Psoas muscle (tissue), 8 donors: ENCODE measurements around the gene HSBP1L1. TPM values are rescaled to one million over a fixed set of nuclear protein-coding genes. Genes with fewer than 3 reads are reported as not detected.
"Not testable (repeated sequence)": the region's sequence is repeated elsewhere in the genome, so short reads cannot be mapped to it uniquely, and the experiment has no call there.

ENCODE experiments used
- ATAC-seq, 4 donors: fragments of 200-7000 bp; cut with Tn5 transposase; one replicate each; pipeline ENCODE4 v1.9.1; 2020; ENCODE audit warnings: moderate library complexity in 3 of 4, mild to moderate bottlenecking in 2 of 4
- DNase-seq, 2 donors: peaks; one replicate each; pipeline ENCODE4 v3.0.0-alpha.2; 2020
- H3K27ac ChIP-seq: fragments of 200-600 bp; one replicate; pipeline ENCODE4 v1.8.0; 2022
- H3K27me3 ChIP-seq, 3 donors: fragments of 200-600 bp in 1 of 3; one replicate each; pipeline versions ENCODE4 v1.6.1 to v1.8.0; 2013 to 2022; ENCODE audit warnings: low read length in 2 of 3, mild to moderate bottlenecking in 2 of 3, moderate library complexity in 1 of 3; ENCODE audit not compliant: insufficient read depth in 3 of 3
- H3K36me3 ChIP-seq, 2 donors: fragments of 200-600 bp in 1 of 2; one replicate each; pipeline versions ENCODE4 v1.6.1 to v1.8.0; 2013 to 2022; ENCODE audit warnings: low read depth in 1 of 2, mild to moderate bottlenecking in 1 of 2, moderate library complexity in 1 of 2; ENCODE audit not compliant: insufficient read depth in 1 of 2
- H3K4me1 ChIP-seq: fragments of 200-600 bp; one replicate; pipeline ENCODE4 v1.8.0; 2022
- H3K4me3 ChIP-seq: fragments of 200-600 bp; one replicate; pipeline ENCODE4 v1.8.0; 2022; ENCODE audit warnings: mild to moderate bottlenecking
- H3K9me3 ChIP-seq: fragments of 200-600 bp; one replicate; pipeline ENCODE4 v1.8.0; 2022
- CTCF ChIP-seq: fragments of 200-600 bp; IDR thresholded peaks from one replicate; pipeline ENCODE4 v1.8.0; 2022; ENCODE audit warnings: antibody characterized with exemption
- WGBS, 3 donors: extraction: QIAGEN DNeasy Blood & Tissue Kit; methylation state at CpG; one replicate each; pipeline versions ENCODE4 v1.1.6 to v1.1.7; 2013; 5-methylcytosine and 5-hydroxymethylcytosine counted together
- intact Hi-C, 2 donors: fragments of 100-400 bp; cut with DNase I; formaldehyde crosslinking; loops; one replicate each; pipeline versions ENCODE4 v1.11.0 to v1.14.2; 2022
- polyA plus RNA-seq, 3 donors: library from polyadenylated mRNA; stranded (reverse); fragments of 200-250 nt; gene quantifications; one replicate each; pipeline ENCODE4 v1.2.3, GENCODE V29; 2013
- total RNA-seq, 4 donors: library from RNA; stranded (reverse); fragmentation: NEBNext Ultra II Directional in 2 of 4; extraction: Animal tissue kit (Norgen Biotek cat#: 25700) in 2 of 4; gene quantifications; one replicate each; pipeline versions ENCODE4 v1.2.1 to v1.2.4, GENCODE V29; 2021 to 2023
- donor health status: healthy with polysubstance abuse.
- donor health status: DM: no; HTN: no; CAD: no; lungs with moderate emphysema.
- donor health status: Bipolar disorder and iron deficiency.
- donor health status: healthy.
- donor health status: DM: yes; HTN: yes; CAD: no.
- donor health status: DM: no; HTN: no; CAD: no.
- donor health status: DM: no; HTN: no; CAD: no.
- donor health status: DM: yes; HTN: yes; CAD: no.

Gene HSBP1L1
- total and polyA plus RNA-seq, 7 donors = 2.5 to 11.9 (median 8.7) TPM

GRCh38 chr18:80010551-80010906 is 46.1 kb downstream of the HSBP1L1 start:
- Histone ChIP-seq H3K27me3 (no peaks in the 10 kb centered on the region), H3K27ac (no peak overlapping the region), H3K4me1 (no peaks in the 10 kb centered on the region), H3K9me3 (peaks cover 46% of the 10 kb centered on the region), H3K36me3 (no peaks in the 10 kb centered on the region), H3K4me3 (no peak overlapping the region)
- intact Hi-C loops = no loop called here
- 66 to 88% (median 76%) methylated on average over 5 of the region's 5 CpGs for WGBS, 3 donors
- TF ChIP-seq CTCF = no peak
- DNase-seq (no peak), ATAC-seq (peak; percentile 13 to 41 (median 20))

GRCh38 chr18:80011496-80012137 is 47.2 kb downstream of the HSBP1L1 start:
- intact Hi-C loops, H3K27ac ChIP-seq, ATAC-seq, H3K4me3 ChIP-seq, H3K4me1 ChIP-seq, H3K36me3 ChIP-seq, DNase-seq, H3K27me3 ChIP-seq: not testable (repeated sequence)
- H3K9me3 ChIP-seq = peaks cover 46% of the 10 kb centered on the region
- WGBS, 3 donors = 85 to 96% (median 91%) methylated on average over 14 of the region's 14 CpGs

- Histone ChIP-seq H3K27ac (no peak overlapping the region), H3K27me3 (no peaks in the 10 kb centered on the region), H3K4me1 (no peaks in the 10 kb centered on the region), H3K36me3 (no peaks in the 10 kb centered on the region), H3K4me3 (no peak overlapping the region), H3K9me3 (peaks cover 46% of the 10 kb centered on the region)
- 98% methylated on average over 20 of the region's 20 CpGs for WGBS, 3 donors
- no peak for TF ChIP-seq CTCF
- DNase-seq (no peak), ATAC-seq (no peak)
- intact Hi-C loops = no loop called here
These were observed 48.3 kb downstream of the HSBP1L1 start for GRCh38 chr18:80012714-80013113.

Other genes starting within 250 kb of the HSBP1L1 start
- under 1 TPM in 3 of 4 donors, not detected in 1; 0.20 to 0.54 (median 0.27) TPM for gene KCNG2, start 166.7 kb upstream of the HSBP1L1 start, total RNA-seq
- under 1 TPM in 2 of 3 donors, not detected in 1; 0.04 to 0.29 TPM for gene KCNG2, start 166.7 kb upstream of the HSBP1L1 start, polyA plus RNA-seq
- 100 to 1,000 TPM in 2 of 4 donors, 10 to 100 TPM in 2; 36.4 to 160 (median 72.7) TPM for gene SLC66A2, start 13.0 kb upstream of the HSBP1L1 start, total RNA-seq
- gene SLC66A2, start 13.0 kb upstream of the HSBP1L1 start, polyA plus RNA-seq = 10 to 100 TPM; 53.4 to 79.3 (median 67.7) TPM
- gene TXNL4A, start 23.9 kb downstream of the HSBP1L1 start, total RNA-seq = 100 to 1,000 TPM in 3 of 4 donors, 10 to 100 TPM in 1; 81.5 to 147 (median 108) TPM
- gene TXNL4A, start 23.9 kb downstream of the HSBP1L1 start, polyA plus RNA-seq = 100 to 1,000 TPM; 111 to 217 (median 150) TPM
- 10 to 100 TPM; 17.9 to 29.0 (median 19.0) TPM for gene RBFA, start 69.8 kb downstream of the HSBP1L1 start, total RNA-seq
- 10 to 100 TPM; 19.1 to 25.0 (median 20.0) TPM for gene RBFA, start 69.8 kb downstream of the HSBP1L1 start, polyA plus RNA-seq
- 1 to 10 TPM; 3.1 to 4.6 (median 3.8) TPM for gene ADNP2, start 144.6 kb downstream of the HSBP1L1 start, total RNA-seq
- gene ADNP2, start 144.6 kb downstream of the HSBP1L1 start, polyA plus RNA-seq = 1 to 10 TPM; 1.5 to 3.4 (median 3.4) TPM